ENCODE data around the gene DYNC1H1. TPM values are rescaled to one million over a fixed set of nuclear protein-coding genes. Genes with fewer than 3 reads are reported as not detected.

Gene DYNC1H1
- total RNA-seq, 1 experiment from 2014 or later: 361 TPM

- H3K27ac ChIP-seq (ENCODE audit: low read depth, low read length): no peak overlapping the region
- TF ChIP-seq EGR1 (IDR thresholded peaks at IDR 0.05; ENCODE audit: low read depth) (no peak), YY1 (IDR thresholded peaks at IDR 0.05; ENCODE audit: extremely low read depth, insufficient replicate concordance, low read depth, low read length) (no peak), TCF7L2 (IDR thresholded peaks at IDR 0.05; ENCODE audit: borderline replicate concordance, extremely low read depth, insufficient read depth, insufficient read length) (no peak), CBX3 (IDR thresholded peaks at IDR 0.05; ENCODE audit: low read depth) (no peak), RAD21 (IDR thresholded peaks at IDR 0.05; ENCODE audit: low read depth) (no peak), ZNF274 (IDR thresholded peaks at IDR 0.05; ENCODE audit: low read depth, low read length) (no peak), EZH2phosphoT487 (IDR thresholded peaks at IDR 0.05; ENCODE audit: borderline replicate concordance) (no peak), MAX (IDR thresholded peaks at IDR 0.05) (no peak)
- peaks cover 49 to 54% of the 10 kb centered on the region in 2 experiments for H3K36me3 ChIP-seq (ENCODE audit: control insufficient read depth in 1 of 2, insufficient read depth in 2 of 2, low read length in 2 of 2)
- no peak overlapping the region for H3K4me3 ChIP-seq (replicated peaks in 1 of 2; ENCODE audit: low read depth in 1 of 2, low read length in 2 of 2)
- peaks cover 39% of the 10 kb centered on the region for H4K20me1 ChIP-seq (ENCODE audit: insufficient read depth)
- no peak overlapping the region for H3K4me2 ChIP-seq (ENCODE audit: low read length)
- no TSS peak for BruUV-seq (replicated peaks)
- no peaks in the 10 kb centered on the region for H3K27me3 ChIP-seq (ENCODE audit: insufficient read depth, low read length)
- peaks cover 38% of the 10 kb centered on the region for H3K79me2 ChIP-seq (ENCODE audit: insufficient read depth, low read length)
- no peaks in the 10 kb centered on the region for H3K9me3 ChIP-seq (ENCODE audit: control insufficient read depth in 1 of 2, insufficient read depth in 1 of 2, low read depth in 1 of 2, low read length in 2 of 2)
- intact Hi-C loops (cut with micrococcal nuclease): no loop called here
- CTCF ChIA-PET: no interaction called here
- H3K9ac ChIP-seq (ENCODE audit: low read length): no peak overlapping the region
- H3K9me2 ChIP-seq (ENCODE audit: insufficient read depth): no peaks in the 10 kb centered on the region
- RAD21 ChIA-PET (ENCODE audit: low non-redundant PET in 1 of 2, low total read pairs in 2 of 2, uncharacterized antibody in 2 of 2, unreplicated experiment in 2 of 2): no interaction called here
- POLR2A ChIA-PET: interaction anchor here (1.6 kb wide), 1 partner anchor 17 kb away, joined by 5 read pairs; no protein-coding TSS in a partner anchor
- H3K4me1 ChIP-seq (ENCODE audit: control insufficient read depth in 1 of 2, insufficient read depth in 2 of 2, low read length in 2 of 2): peaks cover 0 to 10% of the 10 kb centered on the region in 2 experiments; a peak in 3 of 4 replicates
- H2AFZ ChIP-seq (ENCODE audit: low read depth, low read length, poor library complexity, severe bottlenecking): no peak overlapping the region
- DNase-seq (ENCODE audit: low read depth, low spot score) (no peak), ATAC-seq (no peak)
These were observed 115.3 kb downstream of the DYNC1H1 start for GRCh38 chr14:102079700-102079979.

- no peak overlapping the region; the same call in 1 of the 2 replicates for H3K27ac ChIP-seq (ENCODE audit: low read depth, low read length)
- no peak overlapping the region for H3K4me3 ChIP-seq (replicated peaks in 1 of 2; ENCODE audit: low read depth in 1 of 2, low read length in 2 of 2)
- DNase-seq (ENCODE audit: low read depth, low spot score) (no peak), ATAC-seq (no peak)
- H4K20me1 ChIP-seq (ENCODE audit: insufficient read depth): peaks cover 47% of the 10 kb centered on the region
- intact Hi-C loops (cut with micrococcal nuclease): no loop called here
- ChIA-PET CTCF (no interaction called here), RAD21 (ENCODE audit: low non-redundant PET in 1 of 2, low total read pairs in 2 of 2, uncharacterized antibody in 2 of 2, unreplicated experiment in 2 of 2) (no interaction called here), POLR2A (interaction anchor here (1.1 kb wide), 1 partner anchor 11 kb away, joined by 3 read pairs; no protein-coding TSS in a partner anchor)
- H3K79me2 ChIP-seq (ENCODE audit: insufficient read depth, low read length): peaks cover 46% of the 10 kb centered on the region
- peaks cover 6 to 18% of the 10 kb centered on the region in 2 experiments; a peak in 3 of 4 replicates for H3K4me1 ChIP-seq (ENCODE audit: control insufficient read depth in 1 of 2, insufficient read depth in 2 of 2, low read length in 2 of 2)
- H3K36me3 ChIP-seq (ENCODE audit: control insufficient read depth in 1 of 2, insufficient read depth in 2 of 2, low read length in 2 of 2): peaks cover 57 to 62% of the 10 kb centered on the region in 2 experiments
- no TSS peak for BruUV-seq (replicated peaks)
- no peaks in the 10 kb centered on the region for H3K9me3 ChIP-seq (ENCODE audit: control insufficient read depth in 1 of 2, insufficient read depth in 1 of 2, low read depth in 1 of 2, low read length in 2 of 2)
- no peak overlapping the region for H3K4me2 ChIP-seq (ENCODE audit: low read length)
- H3K9me2 ChIP-seq (ENCODE audit: insufficient read depth): no peaks in the 10 kb centered on the region
- H2AFZ ChIP-seq (ENCODE audit: low read depth, low read length, poor library complexity, severe bottlenecking): no peak overlapping the region
- TF ChIP-seq ZFX (IDR thresholded peaks at IDR 0.05) (no peak), EZH2 (IDR thresholded peaks at IDR 0.05) (no peak), SRF (IDR thresholded peaks at IDR 0.05; ENCODE audit: low read depth) (no peak), CEBPB (IDR thresholded peaks at IDR 0.05; ENCODE audit: low read depth) (no peak), CBX3 (IDR thresholded peaks at IDR 0.05; ENCODE audit: low read depth) (no peak), SP1 (IDR thresholded peaks at IDR 0.05; ENCODE audit: low read depth) (no peak), FOSL1 (IDR thresholded peaks at IDR 0.05; ENCODE audit: low read depth) (no peak), ELF1 (IDR thresholded peaks at IDR 0.05; ENCODE audit: borderline replicate concordance, low read depth) (no peak), YY1 (IDR thresholded peaks at IDR 0.05; ENCODE audit: extremely low read depth, insufficient replicate concordance, low read depth, low read length) (no peak), REST (IDR thresholded peaks at IDR 0.05; ENCODE audit: low read depth) (no peak), JUND (IDR thresholded peaks at IDR 0.05) (no peak)
- no peak overlapping the region for H3K9ac ChIP-seq (ENCODE audit: low read length)
- H3K27me3 ChIP-seq (ENCODE audit: insufficient read depth, low read length): no peaks in the 10 kb centered on the region
These were observed 116.1 kb downstream of the DYNC1H1 start for GRCh38 chr14:102080183-102081080.

Data from HCT116 (cell line).